Measurements from ENCODE around the gene SPATA2.

- no peak for TF ChIP-seq SIN3A (IDR thresholded peaks at IDR 0.05; ENCODE audit: borderline replicate concordance, insufficient read depth, low read length)
- TF ChIP-seq TAF1 (IDR thresholded peaks at IDR 0.05; ENCODE audit: borderline replicate concordance, insufficient read depth, low read length): no peak
- no peak for TF ChIP-seq POLR2AphosphoS5 (IDR thresholded peaks at IDR 0.05; ENCODE audit: low read depth, low read length)
Measured at GRCh38 chr20:49889001-49889934, 26.1 kb downstream of the SPATA2 start.
